NCI-H146 (cell line): ENCODE data around the gene ADGRG1.

Experiments
- DNase-seq: peaks from one replicate; lab custom pipeline; 2025; lab: John Stamatoyannopoulos, UW

The ADGRG1 gene

GRCh38 chr16:57606147-57606846 is 22.1 kb upstream of the ADGRG1 start:
- DNase-seq: peak; percentile 40

GRCh38 chr16:57606847-57607501 is 21.5 kb upstream of the ADGRG1 start:
- peak; percentile 93 for DNase-seq

- no peak for DNase-seq
These were observed 20.6 kb upstream of the ADGRG1 start for GRCh38 chr16:57607676-57608461.

DNA sequence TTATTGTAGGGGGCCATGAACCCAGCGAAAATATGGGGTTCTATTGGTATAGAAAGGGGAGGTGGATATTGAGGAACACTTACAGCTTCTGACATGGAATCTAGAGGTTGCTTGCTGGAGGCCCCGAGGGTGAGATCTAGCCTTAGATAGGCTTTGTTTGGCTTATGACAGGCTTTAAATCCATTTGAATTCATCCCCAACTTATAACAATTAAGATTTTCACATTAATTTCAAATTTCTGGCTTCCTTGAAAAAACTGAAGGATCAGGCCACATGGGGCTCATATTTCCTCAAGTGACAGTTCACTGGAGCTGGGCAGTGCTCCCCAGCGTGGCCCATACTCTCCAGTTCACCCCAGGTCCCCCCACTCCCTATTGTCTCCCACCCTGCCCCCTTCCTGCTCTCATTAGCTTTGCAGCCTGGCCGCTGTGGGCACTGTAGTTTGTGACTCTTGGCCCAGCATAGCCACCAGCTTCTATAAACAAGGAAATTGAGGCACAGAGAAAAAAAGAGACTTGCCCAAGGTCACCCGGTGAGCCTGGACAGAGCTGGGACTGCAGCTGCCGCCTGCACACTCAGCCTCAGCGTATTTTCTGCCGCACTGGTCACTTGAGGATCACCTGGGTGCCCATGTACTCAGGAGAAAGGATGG is 19.8 kb upstream of the ADGRG1 start:
- DNase-seq: no peak

- no peak for DNase-seq
These were observed 18.7 kb upstream of the ADGRG1 start for GRCh38 chr16:57609541-57610401.

GRCh38 chr16:57610611-57611010 is 17.8 kb upstream of the ADGRG1 start:
- DNase-seq: no peak

GRCh38 chr16:57611181-57611580 is 17.2 kb upstream of the ADGRG1 start:
- DNase-seq: no peak

DNA sequence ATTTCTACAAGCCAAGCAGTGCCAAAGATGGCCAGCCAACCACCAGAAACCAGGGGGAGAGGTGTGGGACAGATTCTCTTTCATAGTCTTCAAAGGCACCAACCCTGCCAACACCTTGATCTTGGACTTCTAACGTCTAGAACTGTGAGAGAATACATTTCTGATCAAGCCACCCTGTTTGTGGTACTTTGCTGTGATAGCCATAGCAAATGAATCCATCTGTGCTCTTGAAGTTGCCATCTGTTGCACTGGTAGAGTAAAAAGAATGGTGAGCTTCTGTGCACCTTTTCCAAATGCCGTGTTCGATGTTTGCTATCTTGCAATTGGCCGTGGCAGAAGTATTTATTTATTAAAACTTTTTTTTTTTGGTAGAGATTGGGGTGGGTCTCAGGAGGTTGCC is 16.7 kb upstream of the ADGRG1 start:
- DNase-seq: no peak

GRCh38 chr16:57612494-57612893 is 15.9 kb upstream of the ADGRG1 start:
- no peak for DNase-seq

GRCh38 chr16:57613514-57613913 is 14.9 kb upstream of the ADGRG1 start:
- no peak for DNase-seq

DNA sequence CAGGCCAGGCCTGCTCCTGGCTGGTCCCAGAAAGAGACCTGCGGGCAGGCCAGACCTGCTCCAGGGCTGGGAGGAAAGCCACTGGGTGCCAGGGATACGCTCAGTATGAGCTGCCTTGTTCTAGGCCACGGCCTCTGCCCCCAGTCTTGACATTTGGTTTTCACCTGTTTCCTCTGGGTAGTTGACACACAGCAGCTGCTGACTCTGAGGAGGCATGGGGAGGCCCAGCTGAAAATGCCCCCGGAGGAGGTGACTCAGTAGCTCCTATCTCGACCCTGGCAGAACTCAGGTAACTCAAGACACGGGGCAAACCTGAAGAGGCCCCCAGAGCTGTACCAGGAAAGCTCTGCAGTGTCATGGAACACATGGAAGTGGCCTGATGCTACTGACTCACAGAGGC is 13.9 kb upstream of the ADGRG1 start:
- no peak for DNase-seq

DNA sequence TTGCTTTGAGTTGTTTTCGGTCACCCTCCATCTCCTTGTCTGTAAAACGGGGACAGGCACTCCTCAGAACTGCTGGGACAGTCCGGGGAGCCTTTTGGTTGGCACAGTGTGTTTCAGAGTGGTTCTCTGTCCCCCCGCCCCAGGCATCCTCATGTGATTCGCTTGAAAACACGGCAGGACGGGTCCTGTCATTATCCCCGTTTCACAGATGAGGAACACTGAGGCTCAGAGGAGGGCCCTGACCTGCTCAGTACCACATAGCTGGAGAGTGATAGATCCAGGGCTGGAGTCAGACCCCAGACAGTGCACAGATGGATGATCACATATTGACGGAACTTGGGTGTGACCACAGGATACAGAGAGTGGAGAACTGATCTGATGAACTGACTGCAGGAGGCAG is 13.5 kb upstream of the ADGRG1 start:
- no peak for DNase-seq

DNA sequence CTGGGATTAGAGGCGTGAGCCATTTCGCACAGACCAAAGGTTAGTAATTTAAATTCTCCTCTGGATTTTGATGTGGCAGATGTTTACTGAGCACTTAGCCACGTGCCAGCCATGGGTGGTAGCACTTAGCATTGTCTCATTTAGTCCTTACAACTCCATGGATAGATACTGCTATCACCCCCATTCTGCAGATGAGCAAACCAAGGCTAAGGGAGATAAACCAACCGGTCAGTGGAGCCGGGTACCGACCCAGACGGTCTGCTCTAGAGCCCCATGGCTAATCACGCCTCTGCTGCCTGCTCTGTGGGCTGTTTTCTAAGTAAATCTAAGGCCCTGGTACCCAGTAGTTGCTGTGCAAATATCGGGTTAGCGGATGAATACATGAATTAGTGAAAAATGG is 12.6 kb upstream of the ADGRG1 start:
- DNase-seq: no peak

GRCh38 chr16:57616241-57616640 is 12.2 kb upstream of the ADGRG1 start:
- no peak for DNase-seq

GRCh38 chr16:57616876-57617275 is 11.6 kb upstream of the ADGRG1 start:
- no peak for DNase-seq

DNA sequence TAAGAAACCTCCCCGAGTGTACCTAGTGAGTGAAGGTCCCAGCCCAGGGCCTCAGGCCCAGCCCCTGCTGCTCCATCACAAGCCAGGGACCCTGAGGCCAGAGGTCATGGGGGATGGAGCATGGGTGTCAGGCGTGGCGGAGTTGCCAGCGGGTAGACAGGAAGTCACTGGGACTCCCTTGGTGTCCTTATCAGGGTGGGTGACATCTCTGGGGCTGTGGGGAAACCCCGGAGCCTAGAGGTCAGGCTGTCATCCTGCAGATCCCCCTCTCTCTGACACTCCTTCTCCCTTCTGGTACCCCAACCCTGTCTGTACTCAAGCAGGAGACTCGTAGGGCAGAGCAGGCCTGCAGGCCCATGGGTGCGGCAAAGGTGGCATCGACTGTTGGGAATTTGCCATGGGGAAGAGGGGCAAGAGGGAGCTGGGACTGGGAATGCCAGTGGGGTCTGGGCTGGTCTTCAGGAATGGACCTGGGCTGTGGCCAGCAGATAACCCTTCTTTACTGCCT is 10.8 kb upstream of the ADGRG1 start:
- no peak for DNase-seq

DNA sequence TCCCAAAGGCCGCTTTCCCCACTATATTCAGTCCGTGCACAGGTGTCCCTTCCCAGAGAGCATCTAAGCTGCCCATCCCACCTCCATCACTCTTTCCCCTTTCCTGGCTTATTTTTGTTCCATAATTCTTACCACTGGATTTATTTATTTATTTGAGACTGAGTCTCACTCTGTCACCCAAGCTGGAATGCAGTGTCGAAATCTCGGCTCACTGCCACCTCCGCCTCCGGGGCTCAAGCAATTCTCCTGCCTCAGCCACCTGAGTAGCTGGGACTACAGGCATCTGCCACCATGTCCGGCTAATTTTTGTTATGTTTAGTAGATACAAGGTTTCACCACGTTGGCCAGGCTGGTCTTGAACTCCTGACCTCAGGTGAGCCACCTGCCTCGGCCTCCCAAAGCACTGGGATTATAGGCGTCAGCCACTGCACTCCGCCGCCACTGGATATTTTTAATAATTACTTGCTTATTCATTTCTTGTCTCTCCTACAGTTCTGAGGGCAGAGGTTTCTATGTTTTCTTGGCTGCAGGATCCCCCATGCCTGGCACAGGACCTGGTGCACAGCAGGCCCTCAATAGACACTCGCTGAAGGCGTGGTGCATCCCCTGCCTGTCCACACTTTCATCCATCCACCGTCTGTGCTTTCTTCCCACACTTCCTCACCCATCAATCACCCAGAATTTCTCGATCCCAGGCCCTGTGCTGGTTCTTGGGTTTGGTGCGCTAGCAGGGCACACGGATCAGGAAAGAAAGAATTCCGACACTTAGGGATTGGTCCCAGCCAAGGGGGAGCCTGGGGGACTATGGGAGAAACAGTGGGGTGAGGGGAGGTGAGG is 9.9 kb upstream of the ADGRG1 start:
- no peak for DNase-seq

GRCh38 chr16:57619133-57619605 is 9.3 kb upstream of the ADGRG1 start:
- no peak for DNase-seq

- peak; percentile 86 for DNase-seq
These were observed 8.7 kb upstream of the ADGRG1 start for GRCh38 chr16:57619606-57620334.
